Mucosa of rectum (tissue), 2 donors: Measurements from ENCODE around the gene AFF3.
"Not testable (repeated sequence)": the region's sequence is repeated elsewhere in the genome, so short reads cannot be mapped to it uniquely, and the experiment has no call there.

Source experiments
- H3K27ac ChIP-seq, 2 donors: one replicate each; pipeline ENCODE4 v1.7.0; 2013; ENCODE audit warnings: inconsistent platforms in 2 of 2, low read depth in 2 of 2, low read length in 2 of 2
- H3K27me3 ChIP-seq, 2 donors: one replicate each; pipeline ENCODE4 v1.7.0; 2013; ENCODE audit warnings: low read length in 2 of 2; ENCODE audit not compliant: control insufficient read depth in 2 of 2, insufficient read depth in 2 of 2
- H3K36me3 ChIP-seq, 2 donors: one replicate each; pipeline ENCODE4 v1.7.0; 2013; ENCODE audit warnings: low read length in 2 of 2; ENCODE audit not compliant: control insufficient read depth in 2 of 2, insufficient read depth in 2 of 2
- H3K4me1 ChIP-seq, 2 donors: one replicate each; pipeline ENCODE4 v1.7.0; 2013; ENCODE audit warnings: low read length in 2 of 2, mild to moderate bottlenecking in 1 of 2; ENCODE audit not compliant: control insufficient read depth in 2 of 2, insufficient read depth in 2 of 2
- H3K4me3 ChIP-seq, 2 donors: one replicate each; pipeline ENCODE4 v1.7.0; 2013; ENCODE audit warnings: low read length in 2 of 2
- H3K9ac ChIP-seq, 2 donors: one replicate each; pipeline ENCODE4 v1.7.0; 2013; ENCODE audit warnings: low read length in 2 of 2, low read depth in 1 of 2, mild to moderate bottlenecking in 1 of 2
- H3K9me3 ChIP-seq, 2 donors: one replicate each; pipeline ENCODE4 v1.7.0; 2013; ENCODE audit warnings: low read length in 2 of 2; ENCODE audit not compliant: control insufficient read depth in 2 of 2
- donor health status: healthy.
- donor health status: Normal muscosa, but diverticular disease.

Gene AFF3

DNA sequence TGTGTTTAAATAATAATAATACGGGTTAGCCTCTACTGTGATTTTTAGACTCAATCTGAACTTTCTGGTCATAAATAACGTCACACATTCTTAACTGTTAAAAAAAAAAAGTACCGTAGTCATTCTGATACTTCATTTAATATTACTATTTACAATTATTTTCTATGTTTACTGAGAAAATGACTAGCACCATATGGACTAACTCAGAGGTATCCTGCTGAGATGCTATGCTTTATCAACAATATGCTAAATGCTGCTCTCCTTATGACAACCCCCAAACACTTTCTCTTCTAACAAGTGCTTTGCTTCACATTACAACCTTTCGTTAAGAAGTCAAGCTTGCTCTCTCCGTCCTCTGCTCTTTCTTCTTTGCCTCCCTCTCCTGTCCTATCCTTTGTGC, 182.1 kb downstream of the AFF3 start:
- Histone ChIP-seq H3K27me3 (no peaks in the 10 kb centered on the region), H3K9ac (no peak overlapping the region), H3K4me3 (no peak overlapping the region), H3K36me3 (no peaks in the 10 kb centered on the region), H3K4me1 (no peaks in the 10 kb centered on the region), H3K27ac (no peak overlapping the region), H3K9me3 (no peaks in the 10 kb centered on the region)

DNA sequence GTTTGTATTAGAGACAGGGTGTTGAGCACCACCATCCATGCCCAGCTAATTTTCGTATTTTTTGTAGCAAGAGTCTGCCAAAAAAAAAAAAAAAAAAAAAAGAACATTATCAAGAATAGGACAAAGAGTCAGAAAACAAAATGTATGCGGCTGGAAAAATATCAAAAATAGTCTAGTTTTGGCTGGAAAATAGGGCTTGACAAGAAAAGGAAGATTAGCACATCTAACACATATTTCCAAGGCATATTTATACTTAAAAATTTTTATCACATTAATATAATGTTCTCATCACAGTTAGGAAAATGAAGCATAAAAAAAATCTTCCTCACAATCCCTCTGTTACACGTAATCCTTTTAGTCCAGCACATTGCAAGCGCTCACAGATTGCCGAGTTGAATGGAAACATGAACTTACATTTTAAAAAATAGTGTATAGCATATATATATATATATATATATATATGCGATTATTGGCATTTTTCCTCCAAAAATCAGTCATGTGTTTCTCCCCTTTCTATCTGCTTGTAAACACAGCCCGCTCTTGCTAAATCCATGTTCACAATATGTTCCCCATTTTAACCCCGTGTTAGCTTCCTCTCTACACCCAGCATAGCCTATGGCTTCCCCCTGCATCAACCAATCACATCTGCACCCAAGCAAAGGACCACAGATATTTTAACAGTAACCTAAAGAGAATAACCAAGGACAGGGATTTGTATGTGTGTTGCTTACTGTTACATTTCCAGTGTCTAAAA, 183.0 kb downstream of the AFF3 start:
- Histone ChIP-seq H3K4me1 (no peaks in the 10 kb centered on the region), H3K27ac (no peak overlapping the region), H3K9ac (no peak overlapping the region), H3K9me3 (no peaks in the 10 kb centered on the region), H3K27me3 (no peaks in the 10 kb centered on the region), H3K36me3 (no peaks in the 10 kb centered on the region), H3K4me3 (no peak overlapping the region)

DNA sequence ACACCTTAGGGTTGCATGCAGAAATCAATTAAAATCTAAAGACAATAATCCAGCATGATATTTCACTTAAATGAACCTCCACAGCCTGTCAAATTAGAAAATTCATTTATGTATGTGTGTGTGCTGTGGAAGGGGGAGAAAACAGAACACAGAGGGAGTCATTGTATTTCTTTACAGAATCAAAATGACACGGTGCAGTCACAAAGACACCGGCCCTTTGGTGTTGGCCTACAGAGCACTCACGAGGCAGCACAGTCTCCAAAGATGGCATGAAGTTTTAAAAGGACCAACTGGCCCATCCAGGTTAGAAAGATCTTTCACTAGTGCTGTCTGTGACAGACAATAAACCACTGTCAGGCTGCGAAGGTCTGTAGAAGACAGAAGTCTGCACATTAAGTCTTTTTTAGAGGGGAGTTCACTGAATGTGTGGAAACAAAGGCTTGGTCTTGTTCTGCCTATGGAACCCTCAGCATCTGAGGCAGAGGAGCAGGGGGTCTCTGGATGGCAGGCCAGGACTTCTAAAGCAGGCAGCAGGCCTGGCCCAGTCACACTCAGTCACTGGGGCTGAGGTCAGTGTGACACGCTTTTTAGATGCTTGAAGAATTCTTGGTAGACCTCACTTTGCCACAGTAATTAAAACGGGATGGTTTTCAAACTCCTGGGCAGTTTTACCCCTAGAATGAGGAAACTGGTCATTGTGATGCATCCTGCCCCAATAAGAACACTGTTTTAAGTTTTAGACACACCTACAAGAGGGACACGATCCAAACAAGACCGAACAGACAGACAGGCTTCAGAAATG, 184.9 kb downstream of the AFF3 start:
- H3K36me3 ChIP-seq, result no peaks in the 10 kb centered on the region
- no peak overlapping the region for H3K4me3 ChIP-seq
- no peaks in the 10 kb centered on the region for H3K4me1 ChIP-seq
- no peak overlapping the region for H3K27ac ChIP-seq
- H3K27me3 ChIP-seq, result no peaks in the 10 kb centered on the region
- H3K9ac ChIP-seq, result no peak overlapping the region
- H3K9me3 ChIP-seq, result no peaks in the 10 kb centered on the region

DNA sequence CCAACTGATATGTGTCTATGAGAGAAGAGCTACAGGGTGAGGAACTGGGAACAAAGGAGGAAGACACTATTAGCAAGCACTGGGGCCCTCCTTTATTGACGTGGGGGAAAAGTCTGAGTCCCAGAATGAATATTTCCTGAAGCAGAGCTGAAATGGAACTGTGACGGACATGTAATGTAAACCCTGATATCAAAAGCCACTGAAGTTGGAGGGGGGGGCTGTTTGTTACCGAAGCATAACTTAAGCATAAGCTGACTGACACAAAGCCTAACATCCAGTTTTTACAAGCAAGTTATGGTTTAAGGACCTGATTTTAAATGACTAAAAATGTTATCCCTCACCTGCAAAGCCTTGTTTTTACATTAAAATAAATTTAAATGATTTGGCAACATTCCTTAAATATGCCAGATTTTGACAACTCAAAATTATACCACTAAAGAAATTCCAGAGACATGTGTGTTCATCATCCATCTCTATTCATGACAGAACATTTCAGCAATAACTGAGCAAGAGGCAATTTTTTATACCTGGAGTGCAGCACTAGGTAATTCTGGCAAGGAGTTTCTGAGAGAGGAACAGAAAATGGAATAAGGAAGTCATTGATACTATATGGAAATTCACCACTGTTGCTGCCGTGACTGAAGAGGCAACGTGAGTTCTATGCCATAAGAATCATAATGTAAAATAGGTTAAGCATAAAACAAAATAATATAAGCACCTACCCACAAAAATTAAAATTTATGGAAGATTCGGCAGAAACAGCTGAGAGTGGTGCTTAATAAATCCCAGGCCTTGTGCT, 186.0 kb downstream of the AFF3 start:
- Histone ChIP-seq H3K4me1 (no peaks in the 10 kb centered on the region), H3K9ac (no peak overlapping the region), H3K4me3 (no peak overlapping the region), H3K27ac (no peak overlapping the region), H3K27me3 (no peaks in the 10 kb centered on the region), H3K9me3 (no peaks in the 10 kb centered on the region), H3K36me3 (no peaks in the 10 kb centered on the region)

DNA sequence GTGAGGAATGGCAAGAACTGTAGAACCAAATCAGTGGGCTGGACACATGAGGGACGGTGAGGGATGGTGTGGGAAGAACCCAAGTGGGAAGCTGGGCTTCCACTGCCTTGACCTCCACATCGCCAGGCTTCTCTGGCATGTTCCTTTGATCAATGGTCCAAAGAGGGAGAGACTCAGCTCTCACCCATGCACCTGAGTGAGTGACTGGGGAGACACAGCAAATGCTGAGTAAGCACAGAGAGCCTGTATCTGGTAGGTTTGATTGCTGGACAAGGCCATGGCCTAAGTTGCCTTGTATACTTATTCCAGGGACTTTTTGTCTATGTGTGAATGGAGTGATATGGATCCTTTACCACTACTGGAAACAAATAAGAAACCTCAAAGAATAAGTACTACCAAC, 188.6 kb downstream of the AFF3 start:
- Histone ChIP-seq H3K36me3 (no peaks in the 10 kb centered on the region), H3K27ac (no peak overlapping the region), H3K27me3 (no peaks in the 10 kb centered on the region), H3K9ac (no peak overlapping the region), H3K9me3 (no peaks in the 10 kb centered on the region), H3K4me1 (no peaks in the 10 kb centered on the region), H3K4me3 (no peak overlapping the region)

DNA sequence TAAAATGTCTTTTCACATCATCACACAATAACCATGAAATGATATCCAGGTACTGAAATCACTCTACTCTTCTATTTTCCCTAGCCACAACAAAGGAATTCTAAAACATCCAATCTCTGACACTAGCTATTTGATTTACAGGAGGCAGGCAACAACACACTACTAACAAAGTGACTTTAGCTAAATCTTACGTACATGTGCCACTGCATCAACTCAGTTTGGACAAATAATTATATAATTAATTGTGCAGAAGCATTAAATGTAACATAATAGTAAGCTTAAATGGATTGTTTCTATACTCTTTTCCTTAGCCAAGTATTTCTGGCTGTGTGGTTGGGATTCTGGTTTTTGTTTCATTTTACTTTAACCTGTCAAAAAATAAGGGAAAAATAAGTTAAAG, 192.4 kb downstream of the AFF3 start:
- Histone ChIP-seq H3K36me3 (no peaks in the 10 kb centered on the region), H3K27ac (no peak overlapping the region)

DNA sequence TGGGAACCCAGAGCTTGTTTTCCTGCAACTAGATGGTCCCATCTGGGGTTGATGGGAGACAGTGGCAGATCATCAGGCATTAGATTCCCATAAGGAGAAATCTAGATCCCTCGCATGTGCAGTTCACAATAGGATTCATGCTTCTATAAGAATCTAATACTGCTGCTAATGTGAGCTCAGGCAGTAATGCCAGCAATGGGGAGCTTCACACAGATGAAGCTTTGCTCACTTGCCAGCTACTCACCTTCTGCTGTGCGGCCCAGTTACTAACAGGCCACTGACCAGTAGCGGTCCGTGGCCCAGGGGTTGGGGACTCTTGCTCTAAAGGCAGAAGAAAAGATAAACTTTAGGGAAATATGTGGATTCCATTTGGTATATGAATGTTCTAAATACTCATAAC, 192.9 kb downstream of the AFF3 start:
- H3K36me3 ChIP-seq, result no peaks in the 10 kb centered on the region
- no peak overlapping the region for H3K27ac ChIP-seq
- H3K4me1 ChIP-seq, result no peaks in the 10 kb centered on the region
- H3K9ac ChIP-seq, result no peak overlapping the region
- H3K9me3 ChIP-seq, result no peaks in the 10 kb centered on the region
- H3K27me3 ChIP-seq, result no peaks in the 10 kb centered on the region
- no peak overlapping the region for H3K4me3 ChIP-seq

More for the DNA sequence above, 192.4 kb downstream of the AFF3 start:
- no peaks in the 10 kb centered on the region for H3K27me3 ChIP-seq
- no peak overlapping the region for H3K9ac ChIP-seq
- H3K9me3 ChIP-seq, result no peaks in the 10 kb centered on the region
- no peak overlapping the region for H3K4me3 ChIP-seq
- H3K4me1 ChIP-seq, result no peaks in the 10 kb centered on the region

DNA sequence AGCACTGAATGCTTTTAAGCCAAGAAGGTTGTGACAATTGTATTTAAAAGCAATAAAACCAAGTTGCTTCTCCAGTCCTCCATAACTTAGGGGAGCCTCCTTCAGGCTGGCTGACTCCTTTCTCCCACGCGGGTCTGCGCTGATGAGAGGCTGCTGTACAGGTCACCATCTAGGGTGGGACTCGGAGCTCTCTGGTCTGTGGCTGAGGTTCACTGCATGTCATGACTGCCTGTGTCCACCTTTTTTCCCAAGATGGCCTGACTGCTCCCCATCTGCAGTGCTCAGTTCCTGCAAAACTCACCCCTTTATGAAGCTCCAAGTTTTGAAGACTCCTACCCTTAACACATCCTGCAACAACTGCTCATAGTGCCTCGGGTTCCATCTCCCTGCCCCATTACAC, 194.4 kb downstream of the AFF3 start:
- Histone ChIP-seq H3K9ac (no peak overlapping the region), H3K9me3 (no peaks in the 10 kb centered on the region), H3K27ac (no peak overlapping the region), H3K4me3 (no peak overlapping the region), H3K36me3 (no peaks in the 10 kb centered on the region), H3K27me3 (no peaks in the 10 kb centered on the region), H3K4me1 (no peaks in the 10 kb centered on the region)

DNA sequence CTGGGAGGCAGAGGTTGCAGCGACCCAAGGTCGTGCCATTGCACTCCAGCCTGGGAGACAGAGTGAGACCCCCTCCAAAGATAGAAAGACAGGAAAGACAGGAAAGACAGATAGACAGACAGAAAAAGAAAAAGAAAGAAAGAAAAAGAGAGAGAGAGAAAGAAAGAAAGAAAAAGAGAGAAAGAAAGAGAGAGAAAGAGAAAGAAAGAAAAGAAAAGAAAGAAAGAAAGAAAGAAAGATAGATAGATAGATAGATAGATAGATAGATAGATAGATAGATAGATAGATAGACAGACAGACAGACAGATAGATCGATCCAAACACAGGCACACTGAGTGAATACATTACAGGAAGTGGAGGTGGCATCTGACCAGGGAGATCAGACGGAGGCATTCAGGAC, 195.0 kb downstream of the AFF3 start:
- not testable (repeated sequence) for H3K4me1 ChIP-seq, H3K9me3 ChIP-seq, H3K36me3 ChIP-seq, H3K27ac ChIP-seq, H3K4me3 ChIP-seq, H3K9ac ChIP-seq, H3K27me3 ChIP-seq

DNA sequence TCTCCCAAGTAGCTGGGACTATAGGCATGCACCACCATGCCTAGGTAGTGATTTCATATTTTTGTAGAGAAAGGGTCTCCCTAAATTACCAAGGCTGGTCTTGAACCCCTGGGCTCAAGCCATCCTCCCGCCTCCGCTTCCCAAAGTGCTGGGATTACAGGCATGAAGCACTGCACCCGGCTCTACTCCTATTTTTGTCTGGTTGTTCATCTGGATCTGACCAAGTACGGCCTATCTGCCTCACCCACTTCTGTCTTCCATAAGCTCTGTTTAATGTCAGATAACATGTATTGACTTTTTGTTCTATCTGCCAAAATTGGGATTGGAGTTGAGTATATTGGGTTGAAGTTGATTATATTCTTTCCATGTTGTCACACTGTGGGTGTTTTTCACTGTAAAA, 198.4 kb downstream of the AFF3 start:
- Histone ChIP-seq H3K27me3 (no peaks in the 10 kb centered on the region), H3K27ac (no peak overlapping the region), H3K4me3 (no peak overlapping the region), H3K9me3 (no peaks in the 10 kb centered on the region), H3K9ac (no peak overlapping the region), H3K36me3 (no peaks in the 10 kb centered on the region), H3K4me1 (no peaks in the 10 kb centered on the region)
